ENCODE measurements around the gene TUBB6. TPM values are rescaled to one million over a fixed set of nuclear protein-coding genes. Genes with fewer than 3 reads are reported as not detected.

TUBB6 gene
- total RNA-seq, 3 donors from 2014 or later (not counting 1 experiment from before 2014, with no cell fraction given): 0.97 to 3.2 (median 2.8) TPM

DNA sequence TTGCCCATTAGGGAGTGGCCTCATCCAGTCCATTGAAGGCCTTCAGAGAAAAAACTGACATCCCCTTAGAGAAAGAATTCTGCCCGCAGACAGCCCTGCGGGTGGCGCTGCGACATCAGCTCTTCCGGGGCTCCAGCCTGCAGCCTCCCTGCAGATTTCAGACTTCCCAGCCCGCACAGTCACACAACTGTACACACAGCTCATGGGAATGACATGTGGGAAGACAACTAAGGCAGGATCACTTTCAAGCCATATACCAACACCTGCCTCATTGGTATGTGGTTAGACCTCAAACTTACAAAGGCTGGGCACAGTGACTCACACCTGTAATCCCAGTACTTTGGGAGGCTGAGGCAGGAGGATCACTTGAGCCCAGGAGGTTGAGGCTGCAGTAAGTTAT lies 24.8 kb upstream of the TUBB6 start:
- no peak overlapping the region for H3K4me3 ChIP-seq (ENCODE audit: low read length)
- Mint-ChIP-seq H3K4me3 (no peak overlapping the region), H3K27me3 (ENCODE audit: low read depth in 2 of 2) (peaks cover 13 to 15% of the 10 kb centered on the region in 2 donors), H3K9me3 (no peaks in the 10 kb centered on the region), H3K4me1 (no peaks in the 10 kb centered on the region), H3K36me3 (no peaks in the 10 kb centered on the region), H3K27ac (no peak overlapping the region)
- intact Hi-C loops (cut with micrococcal nuclease): no loop called here
- no peak for ATAC-seq
- DNase-seq: no peak
- WGBS (ENCODE audit: insufficient coverage): 90% methylated on average over 6 of the region's 6 CpGs
- no peak overlapping the region for H3K27ac ChIP-seq (ENCODE audit: low read length)
- no peaks in the 10 kb centered on the region for H3K36me3 ChIP-seq (ENCODE audit: control insufficient read depth, insufficient read depth, low read length)
- H3K9me3 ChIP-seq (ENCODE audit: control insufficient read depth, insufficient read depth, low read length): no peaks in the 10 kb centered on the region
- no peak for TF ChIP-seq CTCF (IDR thresholded peaks at IDR 0.05)
- H3K4me1 ChIP-seq (ENCODE audit: control insufficient read depth, insufficient read depth, low read length): peaks cover 3% of the 10 kb centered on the region
- peaks cover 8% of the 10 kb centered on the region for H3K27me3 ChIP-seq (ENCODE audit: control insufficient read depth, insufficient read depth, low read length)

DNA sequence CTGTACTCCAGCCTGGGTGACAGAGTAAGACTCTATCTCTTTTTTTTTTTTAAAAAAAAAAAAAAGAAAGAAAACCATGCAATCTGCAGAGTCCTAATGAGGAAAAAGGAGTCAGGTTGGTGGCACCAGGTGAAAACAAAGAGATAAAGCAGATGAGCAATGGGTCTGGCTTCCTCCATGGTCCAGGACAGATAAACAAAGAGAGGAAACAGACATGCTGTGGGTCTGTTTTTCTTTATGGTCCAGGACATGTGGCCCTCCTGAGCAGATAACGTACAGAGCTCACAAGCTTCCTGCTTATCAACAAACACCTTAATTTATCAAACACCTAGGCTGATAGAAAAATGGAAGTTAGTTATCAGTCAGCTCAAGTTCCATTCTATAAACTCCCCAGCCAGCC lies 24.4 kb upstream of the TUBB6 start:
- ATAC-seq: no peak
- Histone ChIP-seq H3K27ac (ENCODE audit: low read length) (no peak overlapping the region), H3K4me1 (ENCODE audit: control insufficient read depth, insufficient read depth, low read length) (peaks cover 3% of the 10 kb centered on the region), H3K36me3 (ENCODE audit: control insufficient read depth, insufficient read depth, low read length) (no peaks in the 10 kb centered on the region), H3K9me3 (ENCODE audit: control insufficient read depth, insufficient read depth, low read length) (no peaks in the 10 kb centered on the region), H3K27me3 (ENCODE audit: control insufficient read depth, insufficient read depth, low read length) (peaks cover 11% of the 10 kb centered on the region), H3K4me3 (ENCODE audit: low read length) (no peak overlapping the region)
- H3K36me3 Mint-ChIP-seq: no peaks in the 10 kb centered on the region
- DNase-seq: no peak
- no peak overlapping the region for H3K4me3 Mint-ChIP-seq
- no peak for TF ChIP-seq CTCF (IDR thresholded peaks at IDR 0.05)
- intact Hi-C loops (cut with micrococcal nuclease): no loop called here
- WGBS (ENCODE audit: insufficient coverage): no CpG with 5 or more reads among the region's 1 CpG
- H3K27me3 Mint-ChIP-seq (ENCODE audit: low read depth in 2 of 2): peaks cover 15 to 19% of the 10 kb centered on the region in 2 donors
- H3K9me3 Mint-ChIP-seq: no peaks in the 10 kb centered on the region
- no peaks in the 10 kb centered on the region for H3K4me1 Mint-ChIP-seq
- no peak overlapping the region for H3K27ac Mint-ChIP-seq

GRCh38 chr18:12287131-12287681 lies 20.8 kb upstream of the TUBB6 start:
- H3K36me3 ChIP-seq (ENCODE audit: control insufficient read depth, insufficient read depth, low read length): no peaks in the 10 kb centered on the region
- peaks cover 3% of the 10 kb centered on the region for H3K4me1 ChIP-seq (ENCODE audit: control insufficient read depth, insufficient read depth, low read length)
- H3K9me3 ChIP-seq (ENCODE audit: control insufficient read depth, insufficient read depth, low read length): no peaks in the 10 kb centered on the region
- H3K27ac ChIP-seq (ENCODE audit: low read length): no peak overlapping the region
- DNase-seq (no peak), ATAC-seq (no peak)
- no peaks in the 10 kb centered on the region for H3K4me1 Mint-ChIP-seq
- no peak overlapping the region for H3K4me3 ChIP-seq (ENCODE audit: low read length)
- TF ChIP-seq CTCF (IDR thresholded peaks at IDR 0.05): no peak
- peaks cover 20 to 31% of the 10 kb centered on the region in 2 donors for H3K27me3 Mint-ChIP-seq (ENCODE audit: low read depth in 2 of 2)
- intact Hi-C loops (cut with micrococcal nuclease): no loop called here
- WGBS (ENCODE audit: insufficient coverage): 20% methylated on average over 37 of the region's 37 CpGs
- no peak overlapping the region for H3K27ac Mint-ChIP-seq
- H3K4me3 Mint-ChIP-seq: no peak overlapping the region
- no peaks in the 10 kb centered on the region for H3K9me3 Mint-ChIP-seq
- H3K27me3 ChIP-seq (ENCODE audit: control insufficient read depth, insufficient read depth, low read length): peaks cover 11% of the 10 kb centered on the region
- H3K36me3 Mint-ChIP-seq: no peaks in the 10 kb centered on the region

Measured in natural killer cell (primary cell).